Trophoblast cell (in vitro differentiated cells and primary cell): ENCODE data around the gene DNAJC16.

ENCODE experiments used
- DNase-seq, 2 donors: peaks; one replicate each; pipeline ENCODE4 v3.0.0-alpha.2; 2016
- H2AFZ ChIP-seq: 2 replicates; pipeline ENCODE4 v1.6.1; 2013; ENCODE audit warnings: low read length, moderate library complexity, mild to moderate bottlenecking; ENCODE audit not compliant: insufficient read depth, poor library complexity
- H2AK5ac ChIP-seq: 2 replicates; pipeline ENCODE4 v1.6.1; 2013; ENCODE audit warnings: mild to moderate bottlenecking, low read length
- H2BK120ac ChIP-seq: 2 replicates; pipeline ENCODE4 v1.6.1; 2013; ENCODE audit warnings: low read length, mild to moderate bottlenecking, moderate library complexity; ENCODE audit not compliant: insufficient read depth, poor library complexity
- H2BK12ac ChIP-seq: 2 replicates; pipeline ENCODE4 v1.6.1; 2013; ENCODE audit warnings: mild to moderate bottlenecking, low read length, moderate library complexity
- H2BK5ac ChIP-seq: 2 replicates; pipeline ENCODE4 v1.6.1; 2013; ENCODE audit warnings: low read length, low read depth, moderate library complexity, mild to moderate bottlenecking; ENCODE audit not compliant: poor library complexity
- H3K14ac ChIP-seq: 2 replicates; pipeline ENCODE4 v1.6.1; 2013; ENCODE audit warnings: mild to moderate bottlenecking, low read length
- H3K18ac ChIP-seq: 2 replicates; pipeline ENCODE4 v1.6.1; 2013; ENCODE audit warnings: mild to moderate bottlenecking, low read length
- H3K23ac ChIP-seq: 2 replicates; pipeline ENCODE4 v1.6.1; 2013; ENCODE audit warnings: low read length
- H3K27ac ChIP-seq: 2 replicates; pipeline ENCODE4 v1.5.1; 2013; ENCODE audit warnings: low read depth, mild to moderate bottlenecking, inconsistent platforms, low read length, moderate library complexity
- H3K27me3 ChIP-seq: 2 replicates; pipeline ENCODE4 v1.6.1; 2013; ENCODE audit warnings: inconsistent platforms, mild to moderate bottlenecking, low read length, moderate library complexity; ENCODE audit not compliant: insufficient read depth
- H3K36me3 ChIP-seq, 2 experiments: 1 replicate in 1 of 2; 2 replicates in 1 of 2; pipeline ENCODE4 v1.6.1; 2013; ENCODE audit warnings: low read length in 2 of 2, mild to moderate bottlenecking in 2 of 2, moderate library complexity in 1 of 2; ENCODE audit not compliant: insufficient read depth in 2 of 2, control insufficient read depth in 1 of 2
- H3K4ac ChIP-seq: 2 replicates; pipeline ENCODE4 v1.6.1; 2013; ENCODE audit warnings: low read depth, mild to moderate bottlenecking, low read length, moderate library complexity
- H3K4me1 ChIP-seq, 2 experiments: 1 replicate in 1 of 2; 2 replicates in 1 of 2; pipeline ENCODE4 v1.6.1; 2013; ENCODE audit warnings: low read length in 2 of 2, mild to moderate bottlenecking in 2 of 2, moderate library complexity in 1 of 2; ENCODE audit not compliant: insufficient read depth in 2 of 2, control insufficient read depth in 1 of 2
- H3K4me2 ChIP-seq: 2 replicates; pipeline ENCODE4 v1.6.1; 2013; ENCODE audit warnings: inconsistent platforms, mild to moderate bottlenecking, low read length, moderate library complexity
- H3K4me3 ChIP-seq: 2 replicates; pipeline ENCODE4 v1.5.1; 2013; ENCODE audit warnings: mild to moderate bottlenecking, low read depth, low read length, inconsistent platforms
- H3K79me1 ChIP-seq: one replicate; pipeline ENCODE4 v1.6.1; 2013; ENCODE audit warnings: low read length
- H3K79me2 ChIP-seq: 2 replicates; pipeline ENCODE4 v1.6.1; 2013; ENCODE audit warnings: low read length, mild to moderate bottlenecking; ENCODE audit not compliant: control insufficient read depth, insufficient read depth, poor library complexity
- H3K9ac ChIP-seq: 2 replicates; pipeline ENCODE4 v1.6.1; 2013; ENCODE audit warnings: mild to moderate bottlenecking, low read length
- H3K9me3 ChIP-seq: 2 replicates; pipeline ENCODE4 v1.6.1; 2013; ENCODE audit warnings: low read depth, mild to moderate bottlenecking, control low read depth, inconsistent platforms, low read length; ENCODE audit not compliant: insufficient read depth
- H4K12ac ChIP-seq: 2 replicates; pipeline ENCODE4 v1.6.1; 2013; ENCODE audit warnings: low read depth, mild to moderate bottlenecking, low read length, moderate library complexity
- H4K8ac ChIP-seq: 2 replicates; pipeline ENCODE4 v1.6.1; 2013; ENCODE audit warnings: low read depth, mild to moderate bottlenecking, low read length, moderate library complexity
- H4K91ac ChIP-seq: one replicate; pipeline ENCODE4 v1.6.1; 2013; ENCODE audit warnings: low read depth, mild to moderate bottlenecking, low read length, moderate library complexity
- WGBS: extraction: QIAGEN DNeasy Blood & Tissue Kit; methylation state at CpG from one replicate; pipeline ENCODE4 v1.1.7; 2013; ENCODE audit warnings: missing lambda C conversion rate; ENCODE audit not compliant: insufficient read length, insufficient coverage; ENCODE audit errors: extremely low coverage; 5-methylcytosine and 5-hydroxymethylcytosine counted together

Gene DNAJC16

DNA sequence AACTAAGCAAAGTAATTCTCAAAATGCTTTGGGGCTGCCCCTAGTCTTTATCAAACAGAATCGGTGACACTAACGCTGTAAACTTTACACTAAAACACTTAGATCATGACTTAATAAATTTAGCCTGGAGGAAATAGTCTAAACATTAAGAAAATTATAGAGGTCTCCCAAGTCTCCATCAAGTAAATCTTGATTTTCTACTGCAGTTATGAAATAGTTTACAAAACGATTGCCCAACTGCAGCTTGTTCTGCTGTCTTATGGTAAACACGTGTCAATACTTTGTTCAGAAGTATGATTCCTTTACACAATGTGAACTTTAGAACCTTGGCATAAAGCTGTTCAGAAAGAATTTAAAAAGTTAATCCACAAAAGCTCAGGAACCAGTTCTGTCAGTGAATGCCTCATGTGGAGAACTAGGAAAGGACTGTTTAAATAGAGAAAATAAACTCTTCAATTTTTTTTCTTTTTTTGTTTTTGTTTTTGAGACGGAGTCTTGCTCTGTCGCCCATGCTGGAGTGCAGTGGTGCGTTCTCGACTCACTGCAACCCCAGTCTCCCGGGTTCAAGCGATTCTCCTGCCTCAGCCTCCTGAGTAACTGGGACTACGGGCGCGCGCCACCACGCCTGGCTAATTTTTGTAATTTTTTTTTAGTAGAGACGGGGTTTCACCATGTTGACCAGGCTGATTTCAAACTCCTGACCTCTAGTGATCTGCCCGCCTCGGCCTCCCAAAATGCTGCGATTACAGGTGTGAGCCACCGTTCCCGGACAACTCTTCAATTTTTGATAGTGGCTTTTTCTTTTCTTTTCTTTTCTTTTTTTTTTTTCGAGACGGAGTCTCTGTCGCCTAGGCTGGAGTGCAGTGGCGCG, 92.2 kb downstream of the DNAJC16 start:
- WGBS: no CpG with 5 or more reads among the region's 26 CpGs
- Histone ChIP-seq H3K4me3 (no peak overlapping the region), H2BK12ac (no peak overlapping the region), H3K23ac (no peak overlapping the region), H2BK5ac (peak overlapping the region; percentile 64), H2AFZ (no peak overlapping the region), H3K4me1 (peaks cover 3 to 11% of the 10 kb centered on the region in 2 experiments), H3K18ac (no peak overlapping the region), H3K27me3 (no peaks in the 10 kb centered on the region), H3K9me3 (no peaks in the 10 kb centered on the region), H4K91ac (no peak overlapping the region), H4K8ac (no peak overlapping the region), H3K79me2 (peaks cover 12% of the 10 kb centered on the region), H3K9ac (no peak overlapping the region), H3K14ac (no peak overlapping the region), H3K27ac (peak overlapping the region; percentile 94), H3K4me2 (peak overlapping the region; percentile 90), H3K4ac (no peak overlapping the region), H4K12ac (no peak overlapping the region), H3K36me3 (peaks cover 0 to 2% of the 10 kb centered on the region in 2 experiments), H2BK120ac (peak overlapping the region; percentile 24), H3K79me1 (peaks cover 12% of the 10 kb centered on the region), H2AK5ac (no peak overlapping the region)
- DNase-seq: peak; percentile 57 to 98

DNA sequence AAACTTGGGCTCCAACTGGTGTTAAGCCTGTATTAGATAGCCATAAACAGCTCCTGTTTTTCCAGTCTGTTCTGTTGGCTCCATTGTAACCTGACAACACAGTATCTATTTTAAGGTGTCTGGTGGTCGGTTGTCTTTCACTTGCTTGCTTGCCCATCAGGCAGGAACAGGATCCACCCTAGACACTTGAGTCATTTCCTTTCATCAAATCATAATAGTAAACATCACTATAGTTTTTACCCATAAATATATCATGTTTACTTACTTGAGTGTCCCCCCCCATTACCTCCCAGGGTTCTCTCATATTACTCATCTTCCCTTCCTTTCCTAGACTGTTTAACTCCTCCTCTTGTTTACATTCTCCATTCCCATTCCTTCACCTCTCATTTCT, 93.5 kb downstream of the DNAJC16 start:
- no peak overlapping the region for H3K4ac ChIP-seq
- H2AK5ac ChIP-seq: no peak overlapping the region
- peaks cover 0 to 2% of the 10 kb centered on the region in 2 experiments for H3K36me3 ChIP-seq
- no peaks in the 10 kb centered on the region for H3K9me3 ChIP-seq
- no peak overlapping the region for H4K91ac ChIP-seq
- no peak overlapping the region for H4K12ac ChIP-seq
- H3K14ac ChIP-seq: no peak overlapping the region
- no peak overlapping the region for H2AFZ ChIP-seq
- no peak overlapping the region for H2BK120ac ChIP-seq
- H3K27me3 ChIP-seq: no peaks in the 10 kb centered on the region
- peaks cover 3 to 11% of the 10 kb centered on the region in 2 experiments for H3K4me1 ChIP-seq
- H3K23ac ChIP-seq: no peak overlapping the region
- no peak overlapping the region for H3K9ac ChIP-seq
- no peak overlapping the region for H4K8ac ChIP-seq
- no peak overlapping the region for H2BK12ac ChIP-seq
- H3K79me2 ChIP-seq: peaks cover 14% of the 10 kb centered on the region
- peak in 1 of 2 donors; percentile 51 for DNase-seq
- no peak overlapping the region for H2BK5ac ChIP-seq
- no CpG with 5 or more reads among the region's 1 CpG for WGBS
- peak overlapping the region; percentile 32 for H3K4me2 ChIP-seq
- peaks cover 12% of the 10 kb centered on the region for H3K79me1 ChIP-seq
- no peak overlapping the region for H3K18ac ChIP-seq
- peak overlapping the region; percentile 64 for H3K27ac ChIP-seq
- no peak overlapping the region for H3K4me3 ChIP-seq

DNA sequence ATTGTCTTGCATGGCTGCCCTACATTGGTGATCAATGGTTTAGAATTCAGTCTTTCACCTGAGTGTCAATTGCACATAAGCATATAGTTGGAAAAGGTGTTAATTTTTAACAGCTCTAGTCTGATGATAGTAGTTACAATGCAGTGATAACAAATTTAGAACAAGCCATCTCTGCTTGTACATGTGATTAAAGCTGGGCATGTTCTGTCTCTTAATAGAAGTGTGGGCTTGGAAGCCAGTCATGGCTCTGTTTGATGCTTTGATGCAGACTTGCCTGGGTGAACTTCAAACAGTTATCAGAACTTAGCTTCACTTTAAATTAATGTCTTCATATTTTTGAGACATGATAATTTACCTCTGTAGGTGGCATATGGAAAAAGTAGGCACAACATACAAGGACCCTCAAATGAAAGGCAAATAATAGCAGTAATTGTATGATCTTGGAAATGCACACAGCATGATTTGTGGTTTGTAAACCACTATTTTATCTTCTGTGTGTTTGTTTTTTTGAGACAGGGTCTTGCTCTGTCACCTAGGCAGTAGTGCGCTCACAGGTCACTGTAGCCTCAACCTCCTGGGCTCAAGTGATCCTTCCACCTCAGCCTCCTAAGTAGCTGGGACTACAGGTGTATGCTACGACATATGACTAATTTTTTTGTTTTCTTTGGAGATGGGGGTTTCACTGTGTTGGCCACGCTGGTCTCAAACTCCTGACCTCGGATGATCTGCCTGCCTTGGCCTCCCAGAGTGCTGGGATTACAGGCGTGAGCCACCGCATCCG, 94.4 kb downstream of the DNAJC16 start:
- Histone ChIP-seq H3K4me2 (no peak overlapping the region), H3K9ac (no peak overlapping the region), H2AK5ac (no peak overlapping the region), H2BK12ac (no peak overlapping the region), H4K8ac (no peak overlapping the region), H3K4me1 (peaks cover 3 to 11% of the 10 kb centered on the region in 2 experiments), H3K27ac (no peak overlapping the region), H2BK120ac (no peak overlapping the region), H4K12ac (no peak overlapping the region), H3K27me3 (no peaks in the 10 kb centered on the region), H3K79me2 (peaks cover 17% of the 10 kb centered on the region), H3K9me3 (no peaks in the 10 kb centered on the region), H3K14ac (no peak overlapping the region), H2AFZ (no peak overlapping the region), H3K79me1 (peaks cover 12% of the 10 kb centered on the region), H3K4ac (peak overlapping the region; percentile 85), H3K18ac (no peak overlapping the region), H2BK5ac (no peak overlapping the region), H3K36me3 (peaks cover 2% of the 10 kb centered on the region in 2 experiments), H3K4me3 (no peak overlapping the region), H4K91ac (no peak overlapping the region), H3K23ac (no peak overlapping the region)
- WGBS: no CpG with 5 or more reads among the region's 7 CpGs
- no peak for DNase-seq

DNA sequence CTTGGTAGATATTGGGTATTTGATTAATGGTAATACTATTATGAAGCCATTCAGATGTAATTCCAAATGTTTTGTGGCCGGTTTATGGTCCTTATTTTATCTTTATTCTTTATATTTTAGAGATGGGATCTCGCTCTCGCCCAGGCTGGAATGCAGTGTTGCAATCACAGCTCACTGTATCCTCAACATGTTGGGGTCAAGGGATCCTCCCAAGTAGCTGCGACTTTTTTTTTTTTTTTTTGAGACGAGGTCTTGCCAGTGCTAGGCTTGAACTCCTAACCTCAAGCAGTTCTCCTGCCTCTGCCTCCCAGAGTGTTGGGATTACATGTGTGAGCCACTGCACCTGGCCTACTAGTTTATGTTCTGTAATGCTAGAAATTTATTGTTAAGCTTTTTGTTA, 95.3 kb downstream of the DNAJC16 start:
- Histone ChIP-seq H3K27me3 (no peaks in the 10 kb centered on the region), H3K4me2 (no peak overlapping the region), H3K36me3 (peaks cover 2 to 8% of the 10 kb centered on the region in 2 experiments), H3K79me1 (peaks cover 7% of the 10 kb centered on the region), H2BK12ac (no peak overlapping the region), H3K27ac (no peak overlapping the region), H3K4ac (peak overlapping the region; percentile 85), H3K4me1 (peaks cover 0 to 5% of the 10 kb centered on the region in 2 experiments), H4K12ac (no peak overlapping the region), H4K91ac (no peak overlapping the region), H2BK120ac (no peak overlapping the region), H3K18ac (no peak overlapping the region), H3K4me3 (no peak overlapping the region), H3K14ac (no peak overlapping the region), H3K9me3 (no peaks in the 10 kb centered on the region), H3K23ac (no peak overlapping the region), H3K79me2 (peaks cover 17% of the 10 kb centered on the region), H2AK5ac (no peak overlapping the region), H2BK5ac (no peak overlapping the region), H4K8ac (no peak overlapping the region), H3K9ac (no peak overlapping the region), H2AFZ (no peak overlapping the region)
- no peak for DNase-seq
- no CpG with 5 or more reads among the region's 5 CpGs for WGBS
